Breast epithelium (tissue), 4 donors: ENCODE measurements around the gene DHCR24. TPM values are rescaled to one million over a fixed set of nuclear protein-coding genes. Genes with fewer than 3 reads are reported as not detected.

Experiments used
- DNase-seq, 2 donors: peaks; one replicate each; pipeline ENCODE4 v3.0.0-alpha.2; 2019; ENCODE audit warnings: low spot score in 2 of 2
- H3K27ac ChIP-seq, 2 donors: fragments of 200-600 bp; sonication (generic) in 1 of 2; one replicate each; pipeline ENCODE4 v1.5.1; 2016 to 2019; ENCODE audit warnings: mild to moderate bottlenecking in 1 of 2
- H3K27me3 ChIP-seq, 2 donors: fragments of 200-600 bp; sonication (generic) in 1 of 2; one replicate each; pipeline versions ENCODE4 v1.5.1 to v1.6.0; 2017 to 2019; ENCODE audit warnings: control low read depth in 1 of 2, mild to moderate bottlenecking in 1 of 2
- H3K36me3 ChIP-seq: fragments of 200-600 bp; one replicate; pipeline ENCODE4 v1.5.1; 2019
- H3K4me1 ChIP-seq, 2 donors: fragments of 200-600 bp; sonication (generic); one replicate each; pipeline ENCODE4 v1.5.1; 2016 to 2019; ENCODE audit warnings: control low read depth in 1 of 2
- H3K4me3 ChIP-seq, 3 donors: fragments of 200-600 bp; sonication (generic); 1 replicate in 2 of 3; 2 replicates in 1 of 3; pipeline ENCODE4 v1.5.1; 2016 to 2019; ENCODE audit warnings: mild to moderate bottlenecking in 3 of 3, moderate library complexity in 2 of 3
- H3K9me3 ChIP-seq, 2 donors: fragments of 200-600 bp; sonication (generic) in 1 of 2; one replicate each; pipeline ENCODE4 v1.5.1; 2016 to 2019; ENCODE audit warnings: control low read depth in 1 of 2
- POLR2A ChIP-seq: fragments of 450-650 bp; IDR thresholded peaks from one replicate; pipeline ENCODE4 v1.6.1; 2016; ENCODE audit warnings: antibody characterized with exemption, mild to moderate bottlenecking, moderate library complexity
- POLR2AphosphoS5 ChIP-seq, 3 donors: sonication (generic); formaldehyde crosslinking; IDR thresholded peaks; one replicate each; pipeline ENCODE4 v1.6.1; 2017; ENCODE audit warnings: antibody characterized with exemption in 3 of 3
- intact Hi-C: fragments of 100-400 bp; cut with DNase I; formaldehyde crosslinking; loops from one replicate; pipeline ENCODE4 v1.15.1; 2023; ENCODE audit warnings: low total_unique reads
- total RNA-seq, 3 donors: library from RNA; depleted of rRNA; stranded (reverse); fragments of >200 nt; gene quantifications; one replicate each; pipeline ENCODE4 v1.1.0, GENCODE V29; 2016
- TF ChIP-seq, protein P1 (sequence below), 3 donors: fragments of 450-650 bp; IDR thresholded peaks; one replicate each; pipeline ENCODE4 v1.5.1; 2016 to 2017; ENCODE audit warnings: antibody characterized with exemption in 3 of 3, mild to moderate bottlenecking in 3 of 3, moderate library complexity in 3 of 3

DHCR24 gene
- total RNA-seq, 3 donors from 2014 or later: 149 to 230 (median 157) TPM

DNA sequence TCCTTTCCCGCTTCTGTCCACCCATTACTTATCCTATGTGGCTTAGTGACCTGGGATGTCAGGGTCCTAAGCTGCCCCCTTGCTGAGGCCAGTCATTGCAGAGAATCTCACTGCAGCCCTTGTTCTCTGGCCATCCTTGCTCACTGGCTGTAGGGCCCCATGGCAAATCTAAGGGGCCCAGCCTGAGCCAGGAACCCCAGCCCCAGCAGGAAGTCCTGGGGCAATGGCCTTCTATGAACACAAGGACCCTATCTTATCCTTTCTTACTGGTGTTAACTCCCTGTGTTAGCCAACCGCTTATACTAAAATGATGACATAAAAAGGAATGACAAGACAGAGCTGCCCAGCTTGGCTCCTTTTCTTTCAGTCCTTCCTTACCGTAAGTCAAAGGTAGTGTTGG is 29.9 kb downstream of the DHCR24 start:
- H3K4me1 ChIP-seq: no peaks in the 10 kb centered on the region
- no peaks in the 10 kb centered on the region for H3K27me3 ChIP-seq
- H3K27ac ChIP-seq: no peak overlapping the region
- intact Hi-C loops: no loop called here
- no peak for TF ChIP-seq POLR2AphosphoS5 (IDR thresholded peaks at IDR 0.05)
- TF ChIP-seq, protein P1, sequence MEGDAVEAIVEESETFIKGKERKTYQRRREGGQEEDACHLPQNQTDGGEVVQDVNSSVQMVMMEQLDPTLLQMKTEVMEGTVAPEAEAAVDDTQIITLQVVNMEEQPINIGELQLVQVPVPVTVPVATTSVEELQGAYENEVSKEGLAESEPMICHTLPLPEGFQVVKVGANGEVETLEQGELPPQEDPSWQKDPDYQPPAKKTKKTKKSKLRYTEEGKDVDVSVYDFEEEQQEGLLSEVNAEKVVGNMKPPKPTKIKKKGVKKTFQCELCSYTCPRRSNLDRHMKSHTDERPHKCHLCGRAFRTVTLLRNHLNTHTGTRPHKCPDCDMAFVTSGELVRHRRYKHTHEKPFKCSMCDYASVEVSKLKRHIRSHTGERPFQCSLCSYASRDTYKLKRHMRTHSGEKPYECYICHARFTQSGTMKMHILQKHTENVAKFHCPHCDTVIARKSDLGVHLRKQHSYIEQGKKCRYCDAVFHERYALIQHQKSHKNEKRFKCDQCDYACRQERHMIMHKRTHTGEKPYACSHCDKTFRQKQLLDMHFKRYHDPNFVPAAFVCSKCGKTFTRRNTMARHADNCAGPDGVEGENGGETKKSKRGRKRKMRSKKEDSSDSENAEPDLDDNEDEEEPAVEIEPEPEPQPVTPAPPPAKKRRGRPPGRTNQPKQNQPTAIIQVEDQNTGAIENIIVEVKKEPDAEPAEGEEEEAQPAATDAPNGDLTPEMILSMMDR (IDR thresholded peaks at IDR 0.05): no peak
- no peak for TF ChIP-seq POLR2A
- DNase-seq: no peak
- H3K9me3 ChIP-seq: no peaks in the 10 kb centered on the region
- H3K4me3 ChIP-seq: no peak overlapping the region
- H3K36me3 ChIP-seq: no peaks in the 10 kb centered on the region

DNA sequence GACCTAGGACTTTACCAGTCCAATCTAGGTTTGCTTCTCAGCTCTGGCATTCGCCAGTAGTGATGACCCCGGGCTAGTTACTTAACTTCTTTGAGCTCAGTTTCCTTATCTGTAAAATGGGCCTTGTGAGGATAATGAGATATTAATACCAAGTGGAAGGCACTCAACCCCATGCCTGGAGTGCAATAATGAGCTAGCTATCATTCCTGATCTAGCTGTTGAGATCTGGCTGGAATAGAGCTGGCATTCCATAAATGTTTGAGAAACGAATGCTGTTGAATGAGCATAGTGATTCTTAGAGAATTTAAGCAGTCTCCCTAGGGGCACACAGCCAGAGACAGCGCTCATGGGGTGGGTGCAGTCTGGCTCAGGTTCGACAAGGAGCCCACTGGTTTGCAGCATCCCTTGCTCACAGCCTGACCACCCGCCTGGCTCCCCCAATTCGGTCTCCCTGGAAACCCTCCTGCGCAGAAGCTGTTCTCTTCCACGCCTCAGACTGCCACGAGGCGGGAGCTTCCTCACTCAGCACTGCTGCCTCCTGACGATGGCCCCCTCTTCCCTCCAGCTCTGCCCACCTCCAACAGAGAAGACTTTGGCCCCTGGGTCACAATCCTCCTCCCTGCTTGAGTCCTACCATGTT is 32.5 kb downstream of the DHCR24 start:
- H3K27ac ChIP-seq: no peak overlapping the region
- H3K4me3 ChIP-seq: no peak overlapping the region
- TF ChIP-seq POLR2AphosphoS5 (IDR thresholded peaks at IDR 0.05) (no peak), POLR2A (no peak)
- TF ChIP-seq, protein P1 (IDR thresholded peaks at IDR 0.05): no peak
- intact Hi-C loops: no loop called here
- no peaks in the 10 kb centered on the region for H3K9me3 ChIP-seq
- DNase-seq: no peak
- no peaks in the 10 kb centered on the region for H3K36me3 ChIP-seq
- no peaks in the 10 kb centered on the region for H3K27me3 ChIP-seq
- H3K4me1 ChIP-seq: no peaks in the 10 kb centered on the region

DNA sequence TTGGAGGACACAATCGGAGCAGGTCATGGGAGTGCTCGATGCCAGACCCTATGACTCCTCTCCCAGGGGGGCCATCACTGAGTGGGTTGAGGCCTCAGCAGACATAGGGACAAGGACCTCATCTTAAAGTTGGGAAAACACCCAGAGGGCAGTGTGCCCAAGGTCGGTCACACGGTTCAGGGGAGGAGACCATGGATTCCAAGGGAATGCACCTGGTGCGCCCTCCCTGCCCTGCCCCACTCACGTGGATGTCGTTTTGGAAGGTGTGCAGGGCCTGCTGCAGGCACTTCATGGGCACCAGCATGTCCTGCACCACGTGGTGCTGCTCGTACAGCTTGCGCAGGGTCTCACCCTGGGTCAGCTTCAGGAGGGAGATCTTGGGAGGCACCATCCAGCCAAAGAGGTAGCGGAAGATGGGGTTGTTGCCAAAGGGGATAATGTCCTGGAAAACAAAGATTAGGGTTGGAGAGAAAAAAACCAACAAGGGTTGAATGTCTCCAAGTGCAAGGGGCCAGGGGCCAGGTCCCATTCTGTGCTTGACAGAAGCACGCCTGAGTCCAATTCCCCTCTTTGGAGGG is 33.1 kb downstream of the DHCR24 start:
- H3K36me3 ChIP-seq: no peaks in the 10 kb centered on the region
- TF ChIP-seq POLR2AphosphoS5 (IDR thresholded peaks at IDR 0.05) (no peak), POLR2A (no peak)
- TF ChIP-seq, protein P1 (IDR thresholded peaks at IDR 0.05): no peak
- no peak for DNase-seq
- intact Hi-C loops: no loop called here
- no peaks in the 10 kb centered on the region for H3K27me3 ChIP-seq
- no peak overlapping the region for H3K4me3 ChIP-seq
- H3K4me1 ChIP-seq: no peaks in the 10 kb centered on the region
- H3K9me3 ChIP-seq: no peaks in the 10 kb centered on the region
- H3K27ac ChIP-seq: no peak overlapping the region

DNA sequence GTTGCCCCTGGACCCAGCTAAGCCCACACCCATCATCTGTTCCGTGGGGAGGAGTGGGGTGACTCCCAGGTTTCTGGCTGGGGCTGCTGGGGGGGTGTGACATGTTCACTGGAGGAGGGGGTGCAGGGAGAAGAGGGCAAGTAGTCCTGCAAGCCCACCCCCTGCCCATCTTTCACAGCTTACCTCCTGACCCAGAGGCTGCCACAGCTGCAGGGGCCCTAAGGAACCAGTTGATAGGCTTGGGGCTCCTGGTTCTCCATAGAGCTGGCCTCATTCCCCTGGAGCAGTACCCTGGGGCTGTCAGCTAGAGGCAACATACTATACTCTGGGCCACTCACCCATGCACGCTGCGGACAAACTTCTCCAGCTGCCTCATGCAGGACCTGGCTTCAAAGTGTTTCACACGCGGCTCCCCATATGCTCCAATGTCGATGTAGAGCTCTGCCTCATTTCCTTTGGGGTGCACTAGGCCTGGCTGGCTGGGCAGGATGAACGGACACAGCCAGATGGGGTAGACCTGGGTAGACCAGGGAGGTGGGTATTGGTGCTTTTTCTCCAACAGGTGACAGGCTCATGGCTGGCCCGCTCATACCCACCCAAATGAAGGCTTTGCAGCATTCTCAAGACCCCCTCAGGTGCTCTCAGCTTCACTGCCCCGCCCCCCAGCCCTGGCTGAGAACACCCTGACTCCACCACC is 33.8 kb downstream of the DHCR24 start:
- Histone ChIP-seq H3K9me3 (no peaks in the 10 kb centered on the region), H3K4me3 (no peak overlapping the region), H3K27ac (no peak overlapping the region), H3K36me3 (no peaks in the 10 kb centered on the region), H3K27me3 (no peaks in the 10 kb centered on the region), H3K4me1 (no peaks in the 10 kb centered on the region)
- intact Hi-C loops: no loop called here
- no peak for DNase-seq
- no peak for TF ChIP-seq POLR2AphosphoS5 (IDR thresholded peaks at IDR 0.05)
- no peak for TF ChIP-seq POLR2A
- TF ChIP-seq, protein P1 (IDR thresholded peaks at IDR 0.05): no peak

GRCh38 chr1:54851936-54852524 is 35.0 kb downstream of the DHCR24 start:
- Histone ChIP-seq H3K4me3 (no peak overlapping the region), H3K9me3 (no peaks in the 10 kb centered on the region), H3K36me3 (no peaks in the 10 kb centered on the region), H3K4me1 (no peaks in the 10 kb centered on the region), H3K27ac (no peak overlapping the region), H3K27me3 (no peaks in the 10 kb centered on the region)
- intact Hi-C loops: no loop called here
- TF ChIP-seq, protein P1 (IDR thresholded peaks at IDR 0.05): no peak
- TF ChIP-seq POLR2AphosphoS5 (IDR thresholded peaks at IDR 0.05): no peak
- no peak for TF ChIP-seq POLR2A
- no peak for DNase-seq
